ENCODE results near the gene CACNA1H. TPM values are rescaled to one million over a fixed set of nuclear protein-coding genes. Genes with fewer than 3 reads are reported as not detected.

CACNA1H gene
- total RNA-seq, 1 experiment from 2014 or later = 9.7 TPM

- in situ Hi-C loops (cut with HindIII; ENCODE audit: low pct_unique_long_range_greater_than_20kb, low sequenced_read_pairs) = no loop called here
- no peak for DNase-seq (ENCODE audit: low read depth)
These were observed 11.5 kb downstream of the CACNA1H start for GRCh38 chr16:1164382-1164781.

GRCh38 chr16:1164975-1165374 lies 12.1 kb downstream of the CACNA1H start:
- DNase-seq (ENCODE audit: low read depth) = no peak
- in situ Hi-C loops (cut with HindIII; ENCODE audit: low pct_unique_long_range_greater_than_20kb, low sequenced_read_pairs) = no loop called here

GRCh38 chr16:1165511-1165910 lies 12.6 kb downstream of the CACNA1H start:
- DNase-seq (ENCODE audit: low read depth) = no peak
- in situ Hi-C loops (cut with HindIII; ENCODE audit: low pct_unique_long_range_greater_than_20kb, low sequenced_read_pairs) = no loop called here

DNA sequence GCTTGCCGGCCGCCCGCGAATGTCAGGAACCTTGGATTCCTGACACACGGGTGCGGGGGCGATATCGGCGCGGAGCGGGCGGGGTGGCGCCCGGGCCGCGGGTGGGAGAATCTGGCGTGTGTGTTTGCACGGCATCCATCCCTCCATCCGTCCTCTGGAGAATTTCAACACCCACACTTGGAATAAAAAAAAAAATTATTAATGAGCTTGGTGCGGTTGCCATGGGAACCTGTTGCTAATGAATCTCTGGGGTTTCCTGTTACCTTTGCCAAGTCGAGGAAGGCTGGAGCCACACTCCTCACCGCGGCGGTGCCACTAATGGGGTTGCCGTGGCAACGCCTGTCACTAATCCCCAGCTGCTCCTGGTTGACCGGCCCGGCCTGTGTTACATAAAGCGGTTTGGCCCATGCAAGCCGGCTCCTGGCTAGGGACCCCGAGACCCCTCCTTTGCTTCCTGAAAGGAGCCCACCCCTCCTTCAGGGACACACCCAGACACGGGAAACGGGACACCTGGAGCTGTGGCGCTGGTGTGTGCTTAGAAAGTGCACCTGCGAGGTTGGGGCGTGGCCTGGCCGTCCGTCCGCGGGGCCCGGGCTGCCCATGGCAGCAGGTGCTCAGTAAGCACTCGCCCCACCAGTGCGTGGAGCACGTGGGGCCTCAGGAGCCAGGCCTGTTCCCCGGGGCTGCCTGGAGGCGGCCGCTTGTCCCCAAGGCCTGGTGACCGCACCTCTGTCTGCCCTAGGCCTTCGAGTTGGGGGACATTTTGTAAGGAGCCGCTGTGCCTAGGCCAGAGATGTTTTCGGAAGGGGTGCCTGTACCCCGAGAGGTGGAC lies 14.6 kb downstream of the CACNA1H start:
- in situ Hi-C loops (cut with HindIII; ENCODE audit: low pct_unique_long_range_greater_than_20kb, low sequenced_read_pairs) = no loop called here

GRCh38 chr16:1168837-1169236 lies 15.9 kb downstream of the CACNA1H start:
- DNase-seq (ENCODE audit: low read depth) = no peak
- in situ Hi-C loops (cut with HindIII; ENCODE audit: low pct_unique_long_range_greater_than_20kb, low sequenced_read_pairs) = no loop called here

More for the DNA sequence above, 14.6 kb downstream of the CACNA1H start:
- no peak for DNase-seq (ENCODE audit: low read depth)

GRCh38 chr16:1169285-1170075 lies 16.6 kb downstream of the CACNA1H start:
- in situ Hi-C loops (cut with HindIII; ENCODE audit: low pct_unique_long_range_greater_than_20kb, low sequenced_read_pairs) = no loop called here
- DNase-seq (ENCODE audit: low read depth) = no peak

DNA sequence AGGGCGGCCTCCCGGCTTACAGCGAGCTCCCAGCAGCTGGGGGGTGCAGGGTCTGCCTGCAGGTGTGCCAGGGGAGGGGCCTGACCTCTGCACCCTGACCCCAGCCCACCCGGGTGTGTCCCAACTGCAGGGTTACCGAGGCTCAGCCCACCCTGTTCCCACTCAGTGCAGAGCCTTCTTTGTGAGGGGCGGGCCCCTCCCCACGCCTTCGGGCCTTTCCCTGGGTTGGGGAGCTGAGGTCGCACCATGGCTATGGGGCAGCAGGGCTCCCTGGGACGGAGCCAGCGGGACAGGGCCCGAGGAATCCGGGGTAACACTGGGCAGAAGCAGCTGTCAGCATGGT lies 17.1 kb downstream of the CACNA1H start:
- in situ Hi-C loops (cut with HindIII; ENCODE audit: low pct_unique_long_range_greater_than_20kb, low sequenced_read_pairs) = no loop called here

DNA sequence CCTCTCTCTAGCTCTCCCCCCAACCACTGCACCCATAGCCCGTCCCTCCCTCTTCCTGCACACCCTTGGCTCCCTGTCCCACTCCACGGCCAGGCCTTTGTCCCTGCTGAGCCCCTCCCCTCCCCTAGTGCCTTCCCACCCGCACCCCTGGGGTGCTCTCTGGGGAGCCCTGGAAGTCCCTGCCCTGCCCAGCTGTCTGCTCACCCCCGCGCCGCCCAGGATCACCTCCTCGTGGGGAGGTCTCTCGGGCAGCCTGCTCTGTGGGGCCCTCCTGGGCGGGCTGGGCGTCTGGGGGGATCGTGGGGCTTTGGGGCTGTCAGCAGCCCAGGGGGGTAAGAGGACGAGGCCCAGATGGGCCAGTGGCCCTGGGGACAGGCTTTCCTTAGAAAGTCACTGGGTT lies 18.1 kb downstream of the CACNA1H start:
- DNase-seq (ENCODE audit: low read depth) = no peak
- in situ Hi-C loops (cut with HindIII; ENCODE audit: low pct_unique_long_range_greater_than_20kb, low sequenced_read_pairs) = no loop called here

More for the DNA sequence above, 17.1 kb downstream of the CACNA1H start:
- DNase-seq (ENCODE audit: low read depth) = no peak

DNA sequence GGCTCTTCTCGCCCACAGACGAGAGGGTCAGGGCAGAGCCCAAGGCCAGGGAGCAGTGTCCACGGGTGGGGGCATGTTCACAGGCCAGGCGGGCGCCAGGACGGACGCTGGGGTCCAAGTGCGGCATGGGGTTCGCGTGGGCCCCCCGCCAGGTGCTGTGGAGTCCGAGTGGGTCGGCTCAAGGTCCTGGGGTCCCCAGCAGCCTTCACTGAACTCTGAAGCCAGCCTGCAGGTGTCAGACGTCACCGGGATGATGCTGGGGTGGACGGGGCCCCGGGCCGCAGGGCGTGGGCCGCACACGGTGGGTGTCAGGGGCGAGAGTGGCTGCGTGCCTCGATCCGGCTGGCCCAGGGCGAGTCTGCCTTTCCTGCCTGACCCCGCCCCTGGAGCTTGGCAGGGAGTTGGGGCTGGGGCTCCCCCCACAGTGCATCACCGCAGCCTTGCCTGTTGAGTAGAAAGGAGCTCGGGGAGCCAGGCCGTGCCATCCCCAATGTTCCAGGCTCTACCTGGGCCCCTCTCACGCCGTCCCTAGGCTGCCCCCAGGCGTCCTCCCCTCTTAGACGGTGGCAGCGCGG lies 19.0 kb downstream of the CACNA1H start:
- no peak for DNase-seq (ENCODE audit: low read depth)
- in situ Hi-C loops (cut with HindIII; ENCODE audit: low pct_unique_long_range_greater_than_20kb, low sequenced_read_pairs) = no loop called here

- in situ Hi-C loops (cut with HindIII; ENCODE audit: low pct_unique_long_range_greater_than_20kb, low sequenced_read_pairs) = no loop called here
These were observed 19.7 kb downstream of the CACNA1H start for GRCh38 chr16:1172651-1173050.

DNA sequence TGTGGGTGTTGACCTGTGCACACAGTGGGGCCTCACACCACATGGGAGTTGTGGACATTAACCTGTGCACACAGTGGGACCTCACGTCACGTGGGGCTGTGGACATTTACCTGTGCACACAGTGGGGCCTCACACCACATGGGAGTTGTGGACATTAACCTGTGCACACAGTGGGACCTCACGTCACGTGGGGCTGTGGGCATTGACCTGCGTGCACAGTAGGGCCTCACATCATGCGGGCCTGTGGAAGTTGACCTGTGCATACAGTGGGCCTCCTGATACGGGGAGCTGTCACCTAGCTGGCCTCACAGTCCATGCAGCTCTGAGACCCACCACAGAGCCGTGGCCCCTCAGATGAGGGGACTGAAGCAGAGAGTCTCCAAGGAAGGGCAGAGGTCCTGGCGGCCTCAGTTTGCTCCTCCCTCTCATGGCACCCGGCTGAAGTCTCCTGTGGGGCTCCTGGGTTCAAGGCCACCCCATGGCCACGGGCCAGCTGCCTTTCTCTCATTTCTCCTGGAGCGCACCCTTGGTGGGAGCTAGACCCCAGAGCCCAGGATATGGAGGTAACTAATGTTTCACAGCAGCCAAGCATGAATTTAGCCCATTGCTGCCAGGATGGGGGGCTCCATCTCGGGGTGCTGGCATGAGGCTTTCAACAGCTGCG lies 21.0 kb downstream of the CACNA1H start:
- no peak for DNase-seq (ENCODE audit: low read depth)
- in situ Hi-C loops (cut with HindIII; ENCODE audit: low pct_unique_long_range_greater_than_20kb, low sequenced_read_pairs) = no loop called here

More at GRCh38 chr16:1172651-1173050, 19.7 kb downstream of the CACNA1H start:
- DNase-seq (ENCODE audit: low read depth) = no peak

DNA sequence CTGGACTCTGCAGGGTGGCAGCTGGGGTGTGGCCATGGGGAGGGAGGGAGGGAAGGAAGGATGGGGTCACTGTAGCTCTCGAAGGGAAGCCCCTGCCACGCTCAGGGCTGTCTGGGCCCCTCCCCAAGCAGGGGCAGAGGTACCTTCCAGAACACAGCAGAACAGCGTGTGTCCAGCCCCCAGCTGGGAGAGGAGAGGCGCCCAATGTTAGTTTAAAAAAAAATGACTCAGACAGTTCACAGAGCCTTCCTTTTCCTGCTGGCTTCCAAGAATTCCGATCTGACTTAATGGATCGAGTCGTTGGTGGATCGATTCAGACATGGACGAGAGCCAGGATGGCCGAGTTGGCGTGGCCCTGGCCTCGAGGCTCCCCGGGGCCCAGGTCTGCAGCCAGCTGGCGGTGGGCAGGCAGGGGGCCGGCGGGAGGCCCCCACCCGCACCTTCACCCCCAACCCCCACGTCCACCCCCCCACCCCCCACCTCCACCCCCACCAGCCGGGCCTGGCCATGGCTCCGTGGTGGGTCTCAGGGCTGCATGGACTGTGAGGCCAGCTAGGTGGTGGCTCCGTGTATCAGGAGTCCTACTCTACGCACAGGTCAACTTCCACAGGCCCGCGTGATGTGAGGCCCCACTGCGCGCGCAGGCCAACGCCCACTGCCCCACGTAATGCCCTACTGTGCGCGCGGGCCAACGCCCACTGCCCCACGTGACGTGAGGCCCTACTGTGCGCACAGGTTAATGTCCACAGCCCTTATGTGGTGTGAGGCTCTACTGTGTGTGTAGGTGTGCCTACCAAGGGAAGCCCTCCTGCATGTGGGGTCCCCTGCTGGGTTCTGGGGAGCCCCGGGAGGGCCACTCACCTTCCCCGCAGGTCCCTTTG lies 21.8 kb downstream of the CACNA1H start:
- DNase-seq (ENCODE audit: low read depth) = no peak
- in situ Hi-C loops (cut with HindIII; ENCODE audit: low pct_unique_long_range_greater_than_20kb, low sequenced_read_pairs) = no loop called here

GRCh38 chr16:1175566-1176279 lies 22.8 kb downstream of the CACNA1H start:
- in situ Hi-C loops (cut with HindIII; ENCODE audit: low pct_unique_long_range_greater_than_20kb, low sequenced_read_pairs) = no loop called here
- no peak for DNase-seq (ENCODE audit: low read depth)

- in situ Hi-C loops (cut with HindIII; ENCODE audit: low pct_unique_long_range_greater_than_20kb, low sequenced_read_pairs) = no loop called here
- DNase-seq (ENCODE audit: low read depth) = no peak
These were observed 23.5 kb downstream of the CACNA1H start for GRCh38 chr16:1176280-1176897.

GRCh38 chr16:1177053-1177452 lies 24.1 kb downstream of the CACNA1H start:
- in situ Hi-C loops (cut with HindIII; ENCODE audit: low pct_unique_long_range_greater_than_20kb, low sequenced_read_pairs) = no loop called here
- no peak for DNase-seq (ENCODE audit: low read depth)

DNA sequence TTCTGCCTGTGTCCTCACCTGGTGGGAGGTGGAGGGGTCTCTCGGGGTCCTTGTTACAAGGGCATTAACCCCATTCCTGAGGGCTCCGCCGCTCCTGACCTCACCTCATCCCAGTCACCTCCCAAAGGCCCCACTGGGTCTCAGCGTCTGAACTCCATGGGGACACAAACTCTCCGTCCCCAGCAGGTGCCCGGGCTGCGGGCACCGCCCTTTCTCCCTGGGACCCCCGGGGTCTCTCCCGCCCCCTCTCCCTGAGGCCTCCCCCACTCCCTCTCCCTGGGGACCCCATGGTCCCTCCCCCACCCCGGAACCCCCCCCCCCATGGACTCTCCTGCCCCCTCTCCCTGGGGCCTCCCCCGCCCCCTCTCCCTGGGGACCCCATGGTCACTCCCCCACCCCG lies 24.8 kb downstream of the CACNA1H start:
- in situ Hi-C loops (cut with HindIII; ENCODE audit: low pct_unique_long_range_greater_than_20kb, low sequenced_read_pairs) = no loop called here
- DNase-seq (ENCODE audit: low read depth) = no peak
